LHCN-M2 (cell line): Measurements from ENCODE around the gene TRPM4. TPM values are rescaled to one million over a fixed set of nuclear protein-coding genes. Genes with fewer than 3 reads are reported as not detected.
"Not testable (repeated sequence)": the region's sequence is repeated elsewhere in the genome, so short reads cannot be mapped to it uniquely, and the experiment has no call there.

Experiments used
- DNase-seq: peaks from one replicate; pipeline ENCODE4 v3.0.0-alpha.2; 2012; ENCODE audit warnings: low read depth
- total RNA-seq: library from RNA; depleted of rRNA; stranded (reverse); fragments of >200 nt; gene quantifications from 2 replicates; pipeline ENCODE4 v1.2.3, GENCODE V29; 2014

TRPM4 gene
- total RNA-seq, 1 experiment from 2014 or later, result 13.9 TPM

DNA sequence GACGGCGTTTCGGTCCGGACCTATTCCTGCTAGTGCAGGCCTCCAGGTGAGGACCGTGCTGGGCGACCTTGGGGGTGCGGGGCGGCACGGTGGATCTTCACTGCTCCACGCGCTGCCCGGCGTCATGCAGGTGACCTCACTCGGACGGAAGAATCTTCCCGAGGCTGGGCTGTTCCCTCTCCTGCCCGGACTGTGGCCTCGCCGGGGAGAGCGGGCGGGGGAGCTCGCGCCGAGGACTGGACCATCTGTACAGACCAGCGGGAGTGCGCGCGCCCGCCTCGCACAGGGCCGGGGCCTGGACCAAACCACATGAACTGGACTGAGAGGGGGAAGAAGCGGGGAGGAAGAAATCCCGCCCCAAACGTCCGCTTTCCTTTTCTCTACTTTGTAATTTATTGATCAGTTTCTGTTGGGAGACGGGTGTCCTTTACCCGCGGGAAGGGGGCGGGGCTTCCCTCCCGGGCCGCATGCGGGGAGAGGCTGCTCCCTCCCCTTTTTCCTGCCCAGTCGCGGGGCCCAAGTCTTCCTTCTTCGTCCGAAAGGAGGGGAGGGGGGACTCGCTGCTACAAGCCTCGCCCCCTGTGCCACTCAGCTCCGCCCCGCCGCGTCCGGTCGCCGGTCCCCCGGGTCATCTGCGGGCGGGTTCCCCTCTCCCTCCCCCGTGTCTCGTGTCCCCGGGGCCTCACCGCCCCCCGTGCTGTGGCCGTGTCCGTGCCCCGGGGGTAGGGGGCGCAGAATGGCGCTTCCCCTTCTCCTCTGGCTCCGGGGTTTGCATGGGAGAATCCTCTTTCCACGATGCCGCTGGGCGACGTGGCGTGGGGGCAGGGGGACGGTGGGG, 7.3 kb upstream of the TRPM4 start:
- DNase-seq, result peak; percentile 79

DNA sequence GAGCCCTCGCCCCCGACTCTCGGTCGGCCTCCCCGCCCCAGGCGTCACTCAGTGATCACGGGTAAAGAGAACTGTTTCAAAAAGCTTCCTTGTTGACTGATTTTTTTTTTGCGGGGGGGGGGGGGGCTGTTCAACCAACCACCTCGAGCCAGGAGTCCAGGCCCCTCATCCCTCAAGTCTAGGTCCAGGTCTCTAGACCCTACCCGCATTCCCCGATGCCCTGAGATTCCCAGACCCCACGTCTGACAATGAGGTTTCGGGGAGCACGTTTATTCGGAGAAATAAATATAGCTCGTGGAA, 6.7 kb upstream of the TRPM4 start:
- no peak for DNase-seq

DNA sequence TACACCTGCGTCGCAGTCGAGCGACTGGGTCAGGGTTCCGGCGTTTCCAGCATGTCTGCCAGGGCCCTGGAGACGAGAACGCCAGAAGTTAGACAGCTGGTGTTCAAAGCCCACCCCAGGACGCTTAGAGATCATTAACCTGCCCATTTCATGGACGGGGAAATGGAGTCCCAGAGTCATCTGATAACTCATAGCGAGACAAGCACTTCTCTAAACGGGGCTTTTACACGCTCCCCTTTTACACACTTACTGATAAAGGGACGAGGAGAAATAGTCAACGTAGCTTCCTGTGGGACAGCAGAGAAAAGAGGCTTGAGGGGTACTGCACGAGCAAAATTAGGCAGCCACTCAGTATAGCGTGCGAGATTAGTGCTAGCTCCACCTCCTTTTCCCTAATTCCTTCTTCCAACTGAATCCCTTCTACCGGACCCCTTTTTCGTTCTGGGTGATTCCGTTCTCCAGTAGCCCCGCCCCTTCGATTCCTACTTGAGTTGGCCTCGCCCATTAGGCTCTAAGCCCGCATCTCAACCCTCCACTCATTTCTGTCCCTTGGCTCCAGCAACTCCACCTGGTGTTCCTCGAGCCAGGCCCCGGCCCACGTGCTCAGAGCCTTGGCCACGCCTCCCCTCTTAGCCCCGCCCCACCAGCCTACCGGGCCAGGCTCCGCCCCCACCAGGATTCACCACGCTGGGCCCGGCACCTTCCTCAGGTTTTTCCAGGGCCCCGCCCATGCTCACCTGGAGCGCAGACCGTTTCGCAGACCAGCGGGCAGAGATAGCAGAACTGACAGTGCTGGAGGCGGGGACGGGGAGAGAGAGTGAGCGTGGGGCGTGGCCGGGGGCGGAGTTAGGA, 6.1 kb upstream of the TRPM4 start:
- DNase-seq, result peak; percentile 34

DNA sequence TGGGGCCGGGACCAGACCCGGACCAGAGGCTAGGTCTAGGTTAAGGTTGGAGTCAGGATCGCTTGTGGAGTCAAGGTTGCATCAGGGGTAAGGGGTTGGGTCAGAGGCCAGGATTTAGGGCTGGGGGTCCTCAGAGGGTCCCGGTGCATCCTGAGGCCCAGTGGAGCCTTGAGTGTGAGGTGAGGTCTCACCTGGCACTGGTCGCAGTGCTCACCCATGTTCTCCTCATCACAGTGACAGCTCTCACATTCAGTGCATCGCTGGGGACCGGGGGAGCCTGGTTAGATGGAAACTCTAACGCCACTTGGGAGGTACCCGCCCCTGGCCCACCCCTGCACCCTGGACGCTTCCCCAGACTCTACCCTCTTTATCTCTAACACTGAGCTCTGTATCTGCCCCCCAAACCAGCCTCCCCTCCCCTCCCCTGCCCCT, 5.5 kb upstream of the TRPM4 start:
- DNase-seq, result no peak

DNA sequence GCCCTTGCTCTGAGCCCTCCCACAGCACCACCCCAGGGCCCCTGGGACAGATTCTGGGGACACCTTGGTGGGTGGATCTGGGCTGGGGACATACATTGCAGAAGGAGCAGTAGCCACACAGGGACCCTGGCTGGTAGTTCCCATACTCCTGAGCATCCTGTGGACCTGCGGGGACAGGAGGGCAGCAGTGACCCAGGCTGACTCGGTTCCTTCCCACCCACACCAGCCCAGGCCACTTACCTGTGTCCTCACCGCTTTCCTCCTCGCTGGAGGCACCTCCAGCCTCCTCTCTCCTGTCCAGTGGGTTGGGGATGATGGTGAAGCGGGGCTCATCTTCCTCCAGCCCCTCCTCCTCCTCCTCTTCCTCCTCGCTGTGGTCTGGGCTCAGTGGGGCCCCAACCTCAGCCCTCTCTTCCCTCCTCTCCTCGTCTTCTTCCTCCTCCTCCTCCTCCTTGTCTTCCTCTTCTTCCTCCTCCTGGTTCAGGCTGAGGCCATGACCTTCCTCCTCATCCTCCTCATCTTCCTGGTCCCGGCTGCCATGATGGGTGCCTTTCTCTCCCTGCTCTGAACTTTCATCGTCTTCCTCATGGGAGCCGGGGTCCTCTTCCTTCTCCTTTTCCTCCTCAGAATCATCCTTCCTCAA, 4.3 kb upstream of the TRPM4 start:
- no peak for DNase-seq

DNA sequence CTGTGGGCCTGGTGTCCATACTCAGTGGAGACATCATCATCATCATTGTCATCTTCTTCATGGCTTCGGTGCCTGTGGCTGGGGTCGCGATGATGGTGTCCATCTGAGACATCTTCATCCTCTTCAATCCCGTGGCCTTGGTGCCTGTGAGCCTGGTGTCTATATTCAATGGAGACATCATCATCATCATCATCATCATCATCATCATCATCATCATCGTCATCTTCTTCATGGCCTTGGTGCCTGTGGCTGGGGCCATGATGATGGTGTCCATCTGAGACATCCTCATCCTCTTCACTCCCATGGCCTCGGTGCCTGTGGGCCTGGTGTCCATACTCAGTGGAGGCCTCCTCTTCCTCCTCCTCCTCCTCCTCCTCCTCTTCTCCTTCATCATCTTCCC, 3.3 kb upstream of the TRPM4 start:
- no peak for DNase-seq

DNA sequence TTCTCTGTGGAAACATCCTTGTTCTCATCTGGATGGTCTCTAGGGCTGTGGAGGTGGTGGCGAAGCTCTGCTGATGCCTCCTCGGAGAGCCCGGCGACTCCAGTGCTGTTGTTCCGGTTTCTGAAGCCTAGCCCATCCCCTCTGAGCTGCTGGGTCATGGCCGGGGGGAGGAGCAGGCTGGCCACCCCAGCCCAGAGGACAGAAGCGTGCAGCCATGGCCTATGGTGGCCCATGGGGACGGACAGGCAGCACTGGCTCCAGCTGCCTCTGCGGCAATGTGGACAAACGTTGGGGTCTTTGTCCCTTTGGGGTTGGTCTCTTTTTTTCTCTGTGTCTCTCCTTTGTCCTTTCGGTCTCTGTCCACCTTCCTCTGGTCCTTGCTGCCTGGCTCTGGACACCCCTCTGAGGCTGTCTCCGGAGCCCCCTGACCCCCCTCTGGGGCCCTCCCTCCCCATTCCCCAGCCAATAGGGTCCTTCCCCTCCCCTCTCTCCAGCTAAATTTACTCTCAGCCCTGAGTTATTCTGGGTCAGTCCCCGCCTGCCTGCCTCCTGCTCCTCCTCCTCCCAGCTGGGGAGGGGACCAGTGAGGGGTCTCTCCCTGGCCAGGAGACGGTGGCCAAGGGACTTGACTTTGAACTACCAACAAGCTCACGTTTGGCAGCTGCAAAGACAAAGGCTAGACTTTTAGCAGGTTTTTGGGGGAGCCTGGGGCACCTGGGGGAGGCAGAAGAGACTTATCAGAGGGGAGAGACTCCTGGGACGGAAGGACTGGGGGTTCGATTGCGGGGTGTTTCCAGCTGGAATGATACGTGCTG, 2.4 kb upstream of the TRPM4 start, which contains the start of gene HRC:
Gene HRC (minus strand): TSS at position 392 of the 815 bp plus-strand sequence. CDS start 159 bp downstream, at position 233.
- DNase-seq, result no peak

DNA sequence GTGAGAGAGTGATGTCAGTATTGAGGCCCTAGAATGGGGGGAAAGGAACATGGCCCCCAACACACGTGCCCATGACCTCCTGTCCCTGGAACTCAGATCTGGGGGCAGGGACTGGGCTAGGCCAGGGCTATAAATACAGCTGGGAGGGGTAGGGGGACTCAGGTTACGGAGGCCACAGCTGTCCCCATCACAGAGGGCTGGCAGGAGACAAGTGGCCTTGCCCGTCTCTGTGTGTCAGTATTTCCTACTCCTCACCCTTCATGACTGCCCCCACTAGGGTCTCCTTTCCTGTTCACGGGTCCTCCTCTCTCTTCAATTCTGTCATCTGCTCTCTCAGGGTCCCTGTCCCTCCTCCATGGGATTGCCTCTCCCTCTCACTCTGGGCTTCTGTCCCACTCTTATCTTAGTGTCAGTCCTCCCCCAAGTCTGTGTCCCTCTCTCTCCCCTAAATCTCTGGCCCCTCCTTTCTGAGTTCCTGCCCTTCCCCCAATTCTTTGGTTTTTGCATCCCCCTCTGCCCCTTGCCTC, 1.7 kb upstream of the TRPM4 start:
- no peak for DNase-seq

DNA sequence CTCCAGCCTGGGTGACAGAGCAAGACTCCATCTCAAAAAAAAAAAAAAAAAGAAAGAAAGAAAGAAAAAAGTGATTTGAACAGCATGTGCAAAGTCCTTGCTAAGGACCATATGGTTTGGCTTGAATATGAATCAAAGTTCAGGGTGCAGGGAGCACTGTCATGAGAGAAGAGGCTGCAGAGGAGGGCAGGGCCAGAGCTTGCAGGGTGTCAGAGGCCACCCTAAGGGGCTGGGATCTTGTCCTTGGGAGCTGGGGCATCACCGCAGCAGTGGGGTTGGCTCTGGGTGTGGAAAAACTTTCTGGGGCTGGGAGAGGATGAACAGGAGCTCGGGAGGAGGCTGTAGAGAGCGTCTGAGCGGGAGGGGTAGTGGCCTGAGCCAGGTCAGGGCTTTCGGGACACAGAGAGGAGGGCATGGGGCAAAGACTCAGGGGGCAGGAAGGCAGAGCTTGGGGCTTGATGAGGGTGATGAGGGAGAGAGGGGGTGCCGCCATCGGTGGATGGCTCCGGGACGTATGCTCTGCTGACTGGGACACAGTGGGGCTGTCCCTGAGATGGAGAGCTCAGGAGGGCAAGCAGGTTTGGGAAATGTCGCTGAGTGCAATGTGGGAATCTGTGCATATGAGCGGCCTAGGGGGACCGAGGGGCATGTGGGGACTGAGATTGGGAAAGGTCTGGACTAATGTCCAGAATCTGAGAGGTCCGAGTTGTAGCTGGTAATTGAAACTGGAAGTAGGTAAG, 3.0 kb downstream of the TRPM4 start:
- no peak for DNase-seq

DNA sequence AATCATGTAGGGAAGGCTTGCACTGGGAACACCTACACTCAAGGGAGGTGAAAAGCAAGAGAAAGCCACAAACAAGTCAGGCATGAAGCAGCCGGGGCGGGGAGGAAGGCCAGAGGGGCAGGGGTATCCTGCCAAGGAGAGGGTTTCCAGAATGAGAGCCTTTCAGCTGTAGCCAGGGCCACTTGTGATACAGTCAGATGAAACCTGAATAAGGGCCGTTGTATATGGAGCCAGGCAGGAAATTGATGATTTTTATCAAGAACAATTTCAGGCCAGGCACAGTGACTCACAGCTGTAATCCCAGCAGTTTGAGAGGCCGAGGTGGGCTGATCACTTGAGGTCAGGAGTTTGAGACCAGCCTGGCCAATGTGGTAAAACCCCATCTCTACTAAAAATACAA, 4.4 kb downstream of the TRPM4 start:
- DNase-seq, result no peak

DNA sequence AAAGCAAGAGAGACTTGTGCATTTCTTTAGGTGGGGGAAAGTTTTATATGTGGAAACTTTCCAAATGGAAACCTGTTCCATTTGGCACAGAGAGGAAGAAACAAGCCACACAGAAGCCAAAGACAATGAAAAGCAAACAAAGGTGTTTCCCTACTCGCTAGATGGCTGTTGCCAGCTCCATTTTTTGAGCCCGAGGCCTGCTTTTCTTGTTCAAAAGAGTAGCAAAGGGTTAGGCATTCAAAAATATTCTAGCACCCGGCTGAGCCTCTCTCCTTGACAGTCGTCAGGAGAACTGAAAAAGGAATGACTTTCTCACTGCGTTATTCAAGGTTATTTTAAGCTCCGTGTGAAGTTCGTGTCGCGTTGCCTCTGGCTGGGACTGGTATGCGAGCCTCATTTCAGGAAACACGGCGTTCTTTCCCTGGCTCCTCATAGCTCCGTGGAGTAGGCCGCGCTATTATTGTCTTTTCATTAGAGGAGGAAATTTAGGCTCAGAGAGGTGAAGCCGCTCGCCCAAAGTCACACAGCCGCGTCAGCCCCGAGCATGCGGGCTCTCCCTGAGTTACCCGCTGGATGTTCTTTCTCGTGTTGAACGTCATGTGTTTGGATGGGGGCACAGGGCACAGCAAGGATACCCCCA, 7.6 kb downstream of the TRPM4 start:
- DNase-seq, result no peak

DNA sequence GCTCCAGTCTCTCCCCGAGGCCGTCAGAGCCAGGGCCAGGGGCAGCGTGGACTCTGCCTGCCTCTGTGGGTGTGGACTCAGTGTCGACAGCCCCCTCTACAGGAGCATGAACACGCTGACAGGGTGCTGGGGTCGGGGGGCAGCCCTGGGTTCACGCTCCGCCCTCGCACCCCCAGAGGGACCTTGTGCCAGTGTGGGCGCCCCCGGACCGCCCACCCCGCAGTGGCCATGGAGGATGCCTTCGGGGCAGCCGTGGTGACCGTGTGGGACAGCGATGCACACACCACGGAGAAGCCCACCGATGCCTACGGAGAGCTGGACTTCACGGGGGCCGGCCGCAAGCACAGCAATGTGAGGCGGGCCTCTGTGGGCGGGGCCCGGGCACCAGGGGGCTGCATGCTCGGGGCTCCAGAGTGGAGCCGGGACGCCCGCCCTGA, 8.3 kb downstream of the TRPM4 start:
- DNase-seq, result no peak

DNA sequence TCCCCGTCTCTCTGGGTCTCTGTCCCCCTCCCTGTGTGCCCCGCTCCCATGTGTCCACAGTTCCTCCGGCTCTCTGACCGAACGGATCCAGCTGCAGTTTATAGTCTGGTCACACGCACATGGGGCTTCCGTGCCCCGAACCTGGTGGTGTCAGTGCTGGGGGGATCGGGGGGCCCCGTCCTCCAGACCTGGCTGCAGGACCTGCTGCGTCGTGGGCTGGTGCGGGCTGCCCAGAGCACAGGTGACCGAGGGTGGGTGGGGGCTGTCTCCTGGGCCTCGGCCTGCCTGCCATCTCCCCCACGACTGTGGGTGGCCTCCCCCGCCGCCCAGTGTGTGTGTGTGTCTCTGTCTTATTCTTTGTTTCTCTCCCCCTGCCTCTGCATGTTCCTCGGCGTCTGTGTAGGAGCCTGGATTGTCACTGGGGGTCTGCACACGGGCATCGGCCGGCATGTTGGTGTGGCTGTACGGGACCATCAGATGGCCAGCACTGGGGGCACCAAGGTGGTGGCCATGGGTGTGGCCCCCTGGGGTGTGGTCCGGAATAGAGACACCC, 10.3 kb downstream of the TRPM4 start:
- DNase-seq, result no peak

DNA sequence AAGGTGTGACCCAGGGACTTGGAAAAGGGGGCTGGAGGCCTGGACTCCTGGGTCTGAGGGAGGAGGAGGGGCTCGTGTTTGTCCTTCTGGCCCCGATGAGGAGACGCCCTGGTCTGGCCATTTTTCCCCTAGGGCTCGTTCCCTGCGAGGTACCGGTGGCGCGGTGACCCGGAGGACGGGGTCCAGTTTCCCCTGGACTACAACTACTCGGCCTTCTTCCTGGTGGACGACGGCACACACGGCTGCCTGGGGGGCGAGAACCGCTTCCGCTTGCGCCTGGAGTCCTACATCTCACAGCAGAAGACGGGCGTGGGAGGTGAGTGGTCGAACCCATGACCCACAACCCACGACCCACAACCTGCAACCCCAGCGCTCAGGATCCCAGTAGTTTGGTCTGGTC, 10.8 kb downstream of the TRPM4 start:
- no peak for DNase-seq

DNA sequence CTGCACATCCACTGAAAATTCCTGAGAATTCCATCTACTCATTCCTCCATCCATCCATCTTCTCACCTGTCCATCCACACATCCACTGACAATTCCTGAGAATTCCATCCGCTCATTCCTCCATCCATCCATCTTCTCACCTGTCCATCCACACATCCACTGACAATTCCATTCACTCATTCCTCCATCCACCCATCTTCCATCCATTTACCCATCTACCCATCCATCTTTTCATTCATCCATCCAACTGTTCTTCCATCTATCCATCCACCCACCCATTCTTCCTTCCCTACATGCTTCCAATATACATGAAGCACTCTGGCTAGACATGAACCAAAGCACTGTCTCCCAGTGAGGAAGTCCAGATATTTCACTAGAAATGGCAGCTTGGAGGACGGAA, 15.6 kb downstream of the TRPM4 start:
- no peak for DNase-seq

DNA sequence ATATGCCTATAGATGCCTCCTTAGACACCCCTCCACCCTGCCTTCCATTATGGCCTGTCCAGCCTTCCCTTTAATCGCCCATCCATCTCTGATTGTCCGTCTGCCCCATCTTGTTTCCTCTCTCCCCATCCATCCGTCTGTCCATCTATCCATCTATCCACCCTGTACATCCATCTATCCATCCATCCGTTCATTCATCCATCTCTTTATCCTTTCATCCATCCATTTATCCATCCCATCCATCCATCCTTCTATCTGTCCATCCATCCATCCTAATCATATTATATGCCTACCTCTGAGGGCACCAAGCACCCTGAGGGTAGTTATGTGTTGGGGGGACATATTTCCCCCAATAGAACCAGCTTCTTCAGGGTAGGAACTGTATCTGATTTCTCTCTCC, 23.1 kb downstream of the TRPM4 start:
- DNase-seq, result no peak

DNA sequence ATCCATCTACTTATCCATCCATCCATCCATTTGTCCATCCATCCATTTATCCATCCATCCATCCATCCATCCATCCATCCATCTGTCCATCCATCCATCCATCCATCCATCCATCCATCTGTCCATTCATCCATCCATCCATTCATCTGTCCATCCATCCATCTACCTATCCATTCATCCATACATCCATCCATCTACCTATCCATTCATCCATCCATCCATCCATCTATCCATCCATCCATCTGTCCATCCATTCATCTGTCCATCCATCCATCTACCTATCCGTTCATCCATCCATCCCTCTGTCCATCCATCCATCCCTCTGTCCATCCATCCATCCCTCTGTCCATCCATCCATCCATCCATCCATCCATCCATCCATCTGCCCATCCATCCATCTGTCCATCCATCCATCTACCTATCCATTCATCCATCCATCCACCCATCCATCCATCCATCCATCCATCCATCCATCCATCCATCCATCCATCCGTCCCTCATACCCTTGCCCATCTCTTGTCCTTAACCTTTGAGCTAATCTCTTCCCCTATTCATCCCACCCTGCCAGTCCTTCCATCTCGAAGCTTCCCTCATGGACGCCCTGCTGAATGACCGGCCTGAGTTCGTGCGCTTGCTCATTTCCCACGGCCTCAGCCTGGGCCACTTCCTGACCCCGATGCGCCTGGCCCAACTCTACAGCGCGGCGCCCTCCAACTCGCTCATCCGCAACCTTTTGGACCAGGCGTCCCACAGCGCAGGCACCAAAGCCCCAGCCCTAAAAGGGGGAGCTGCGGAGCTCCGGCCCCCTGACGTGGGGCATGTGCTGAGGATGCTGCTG, 24.6 kb downstream of the TRPM4 start:
- DNase-seq, result not testable (repeated sequence)

DNA sequence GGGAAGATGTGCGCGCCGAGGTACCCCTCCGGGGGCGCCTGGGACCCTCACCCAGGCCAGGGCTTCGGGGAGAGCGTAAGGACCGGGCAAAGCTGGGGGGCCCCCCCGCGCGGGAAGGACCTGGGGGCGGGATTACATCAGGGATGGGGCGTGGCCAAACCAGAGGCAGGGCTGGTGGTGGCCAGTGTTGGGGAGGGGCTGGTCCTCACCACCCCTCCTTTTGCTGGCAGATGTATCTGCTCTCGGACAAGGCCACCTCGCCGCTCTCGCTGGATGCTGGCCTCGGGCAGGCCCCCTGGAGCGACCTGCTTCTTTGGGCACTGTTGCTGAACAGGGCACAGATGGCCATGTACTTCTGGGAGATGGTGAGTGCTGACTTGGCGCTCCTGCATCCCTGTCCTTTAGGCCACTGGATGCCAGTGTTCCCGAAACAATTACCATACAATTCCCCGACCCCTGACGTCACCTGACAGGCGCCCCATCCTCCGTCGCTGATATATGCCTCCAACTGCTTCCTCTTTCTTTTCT, 25.3 kb downstream of the TRPM4 start:
- no peak for DNase-seq
